ENCODE data around the gene AOC1.

Gene AOC1

GRCh38 chr7:150851492-150852370 is 586 bp upstream of the AOC1 start:
- no peak for DNase-seq (ENCODE audit: low spot score)
- ChIA-PET POLR2A (ENCODE audit: low non-redundant PET) (no interaction called here), CTCF (no interaction called here)
- TF ChIP-seq CTCF (conservative IDR thresholded peaks at IDR 0.05; ENCODE audit: low read depth) = no peak
- no peak overlapping the region for H3K27ac ChIP-seq

- no peak for DNase-seq (ENCODE audit: low spot score)
- CTCF ChIA-PET = no interaction called here
- H3K27ac ChIP-seq = no peak overlapping the region
- POLR2A ChIA-PET (ENCODE audit: low non-redundant PET) = no interaction called here
- TF ChIP-seq CTCF (conservative IDR thresholded peaks at IDR 0.05; ENCODE audit: low read depth) = no peak
These were observed 2.0 kb downstream of the AOC1 start for GRCh38 chr7:150854066-150855000.

GRCh38 chr7:150855046-150855445 is 2.7 kb downstream of the AOC1 start:
- no peak for TF ChIP-seq CTCF (conservative IDR thresholded peaks at IDR 0.05; ENCODE audit: low read depth)
- DNase-seq (ENCODE audit: low spot score) = no peak
- CTCF ChIA-PET = no interaction called here
- POLR2A ChIA-PET (ENCODE audit: low non-redundant PET) = no interaction called here
- H3K27ac ChIP-seq = no peak overlapping the region

GRCh38 chr7:150855476-150856302 is 3.4 kb downstream of the AOC1 start:
- CTCF ChIA-PET = no interaction called here
- POLR2A ChIA-PET (ENCODE audit: low non-redundant PET) = no interaction called here
- no peak for TF ChIP-seq CTCF (conservative IDR thresholded peaks at IDR 0.05; ENCODE audit: low read depth)
- peak; percentile 26 for DNase-seq (ENCODE audit: low spot score)
- H3K27ac ChIP-seq = no peak overlapping the region

- CTCF ChIA-PET = no interaction called here
- no peak overlapping the region for H3K27ac ChIP-seq
- DNase-seq (ENCODE audit: low spot score) = no peak
- POLR2A ChIA-PET (ENCODE audit: low non-redundant PET) = no interaction called here
- no peak for TF ChIP-seq CTCF (conservative IDR thresholded peaks at IDR 0.05; ENCODE audit: low read depth)
These were observed 4.3 kb downstream of the AOC1 start for GRCh38 chr7:150856303-150857275.

Measured in RWPE1 (cell line).